ENCODE measurements around the gene CST6.

- TF ChIP-seq, protein P1, sequence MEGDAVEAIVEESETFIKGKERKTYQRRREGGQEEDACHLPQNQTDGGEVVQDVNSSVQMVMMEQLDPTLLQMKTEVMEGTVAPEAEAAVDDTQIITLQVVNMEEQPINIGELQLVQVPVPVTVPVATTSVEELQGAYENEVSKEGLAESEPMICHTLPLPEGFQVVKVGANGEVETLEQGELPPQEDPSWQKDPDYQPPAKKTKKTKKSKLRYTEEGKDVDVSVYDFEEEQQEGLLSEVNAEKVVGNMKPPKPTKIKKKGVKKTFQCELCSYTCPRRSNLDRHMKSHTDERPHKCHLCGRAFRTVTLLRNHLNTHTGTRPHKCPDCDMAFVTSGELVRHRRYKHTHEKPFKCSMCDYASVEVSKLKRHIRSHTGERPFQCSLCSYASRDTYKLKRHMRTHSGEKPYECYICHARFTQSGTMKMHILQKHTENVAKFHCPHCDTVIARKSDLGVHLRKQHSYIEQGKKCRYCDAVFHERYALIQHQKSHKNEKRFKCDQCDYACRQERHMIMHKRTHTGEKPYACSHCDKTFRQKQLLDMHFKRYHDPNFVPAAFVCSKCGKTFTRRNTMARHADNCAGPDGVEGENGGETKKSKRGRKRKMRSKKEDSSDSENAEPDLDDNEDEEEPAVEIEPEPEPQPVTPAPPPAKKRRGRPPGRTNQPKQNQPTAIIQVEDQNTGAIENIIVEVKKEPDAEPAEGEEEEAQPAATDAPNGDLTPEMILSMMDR (conservative IDR thresholded peaks at IDR 0.05), result no peak
- TF ChIP-seq ZFX (IDR thresholded peaks at IDR 0.05), result no peak
Observed at GRCh38 chr11:66039765-66040164, 28.0 kb downstream of the CST6 start.

Measured in C4-2B (cell line).